ENCODE results near the gene LIG4.

The LIG4 gene

DNA sequence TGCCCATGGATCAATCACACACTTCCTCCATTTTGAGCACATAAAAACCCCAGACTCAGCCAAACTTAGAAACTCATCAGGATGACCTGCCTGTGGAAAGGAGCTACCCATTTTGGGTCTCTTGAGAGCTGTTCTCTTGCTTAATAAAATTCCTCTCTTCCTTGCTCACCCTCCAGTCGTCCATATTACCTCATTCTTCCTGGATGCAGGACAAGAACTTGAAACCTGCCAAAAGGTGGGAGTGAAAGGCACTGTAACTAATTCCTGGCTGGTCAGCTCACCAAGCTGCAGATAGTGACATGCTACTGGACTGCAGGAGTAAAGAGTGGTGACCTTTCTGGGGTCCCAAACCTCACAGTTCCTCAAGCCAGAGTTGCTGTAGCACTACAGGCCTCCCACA is 20.2 kb downstream of the LIG4 start:
- DNase-seq (ENCODE audit: extremely low spot score, insufficient read length, low read depth) (no peak), FAIRE-seq (no peak)

- FAIRE-seq: no peak
- no peak for DNase-seq (ENCODE audit: extremely low spot score, insufficient read length, low read depth)
Measured at GRCh38 chr13:108194435-108194936, 20.9 kb downstream of the LIG4 start.

GRCh38 chr13:108193806-108194205 is 21.5 kb downstream of the LIG4 start:
- DNase-seq (ENCODE audit: extremely low spot score, insufficient read length, low read depth) (no peak), FAIRE-seq (no peak)

GRCh38 chr13:108190897-108191296 is 24.4 kb downstream of the LIG4 start:
- FAIRE-seq (no peak), DNase-seq (ENCODE audit: extremely low spot score, insufficient read length, low read depth) (no peak)

GRCh38 chr13:108188260-108188659 is 27.1 kb downstream of the LIG4 start:
- FAIRE-seq (no peak), DNase-seq (ENCODE audit: extremely low spot score, insufficient read length, low read depth) (no peak)

DNA sequence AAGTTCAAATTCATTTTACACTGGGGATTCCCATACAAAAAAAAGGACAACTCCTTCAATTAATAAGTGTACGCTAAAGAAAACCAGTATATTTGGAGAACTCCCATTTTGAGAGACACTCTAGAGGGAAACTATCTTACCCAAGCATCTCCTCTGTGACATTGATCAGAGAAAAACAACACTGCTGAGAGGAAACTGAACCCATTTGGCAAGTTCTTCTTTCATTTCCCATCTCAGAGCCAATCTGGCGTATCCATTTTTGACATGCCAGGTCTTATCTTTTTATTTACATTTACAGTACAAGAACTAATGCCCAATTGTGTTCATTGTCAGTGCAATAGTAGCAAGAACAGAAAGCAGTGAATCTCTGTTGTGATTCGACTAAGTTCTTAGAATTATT is 30.1 kb downstream of the LIG4 start:
- FAIRE-seq: no peak
- no peak for DNase-seq (ENCODE audit: extremely low spot score, insufficient read length, low read depth)

- FAIRE-seq: no peak
Measured at GRCh38 chr13:108182652-108183051, 32.7 kb downstream of the LIG4 start.

DNA sequence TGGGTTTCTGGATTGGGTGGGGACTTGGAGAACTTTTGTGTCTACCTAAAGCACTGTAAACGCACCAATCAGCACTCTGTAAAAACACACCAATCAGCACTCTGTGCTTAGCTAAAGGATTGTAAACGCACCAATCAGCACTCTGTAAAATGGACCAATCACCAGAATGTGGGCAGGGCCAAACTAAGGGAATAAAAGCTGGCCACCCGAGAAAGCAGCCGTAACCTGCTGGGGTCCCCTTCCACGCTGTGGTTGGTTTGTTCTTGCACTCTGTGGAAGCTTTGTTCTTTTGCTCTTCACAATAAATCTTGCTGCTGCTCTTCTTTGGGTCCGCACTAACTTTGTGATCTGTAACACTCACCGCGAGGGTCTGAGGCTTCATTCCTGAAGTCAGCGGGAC is 37.3 kb downstream of the LIG4 start:
- DNase-seq (ENCODE audit: extremely low spot score, insufficient read length, low read depth) (no peak), FAIRE-seq (no peak)

More at GRCh38 chr13:108182652-108183051, 32.7 kb downstream of the LIG4 start:
- DNase-seq (ENCODE audit: extremely low spot score, insufficient read length, low read depth): no peak

- FAIRE-seq (no peak), DNase-seq (ENCODE audit: extremely low spot score, insufficient read length, low read depth) (no peak)
Measured at GRCh38 chr13:108176685-108177274, 38.6 kb downstream of the LIG4 start.

- DNase-seq (ENCODE audit: extremely low spot score, insufficient read length, low read depth) (no peak), FAIRE-seq (no peak)
Measured at GRCh38 chr13:108168929-108169328, 46.4 kb downstream of the LIG4 start.

- FAIRE-seq: no peak
- DNase-seq (ENCODE audit: extremely low spot score, insufficient read length, low read depth): no peak
Measured at GRCh38 chr13:108166078-108166477, 49.3 kb downstream of the LIG4 start.

DNA sequence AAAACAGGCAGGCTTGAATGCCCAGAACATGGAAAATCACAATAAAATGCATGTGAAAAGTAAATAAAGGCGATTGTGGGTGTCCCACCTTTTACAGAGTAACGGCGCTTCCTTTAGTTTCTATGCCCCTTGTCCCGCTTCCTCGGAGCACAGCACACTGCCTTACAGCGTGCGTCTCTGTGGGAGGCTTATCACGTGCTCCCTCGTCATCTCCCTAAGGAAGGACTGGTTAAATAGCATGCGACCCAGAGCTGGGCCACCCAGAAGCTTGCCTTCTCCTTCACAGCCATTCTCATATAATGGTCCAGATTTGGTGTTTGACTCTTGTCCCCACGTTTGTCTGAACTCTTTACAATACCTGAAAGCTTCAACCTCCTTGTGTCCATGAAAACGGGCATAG is 56.6 kb downstream of the LIG4 start:
- no peak for FAIRE-seq
- DNase-seq (ENCODE audit: extremely low spot score, insufficient read length, low read depth): no peak
